HUDEP-2 (cell line): ENCODE results near the gene ERI3.

Experiments
- DNase-seq, 76 experiments: peaks; one replicate each; lab custom pipeline; 2025; ENCODE audit not compliant: unreplicated experiment in 76 of 76; lab: John Stamatoyannopoulos, UW

The ERI3 gene

GRCh38 chr1:44263568-44264450 is 91.2 kb downstream of the ERI3 start:
- peak in 18 of 76 experiments; percentile 6 to 36 (median 16) for DNase-seq

- no peak for DNase-seq
These were observed 92.1 kb downstream of the ERI3 start for GRCh38 chr1:44262816-44263567.

GRCh38 chr1:44262414-44262813 is 92.6 kb downstream of the ERI3 start:
- peak in 1 of 76 experiments; percentile 6 for DNase-seq

- no peak for DNase-seq
These were observed 93.1 kb downstream of the ERI3 start for GRCh38 chr1:44261962-44262361.

GRCh38 chr1:44261171-44261817 is 93.8 kb downstream of the ERI3 start:
- no peak for DNase-seq

- no peak for DNase-seq
These were observed 94.3 kb downstream of the ERI3 start for GRCh38 chr1:44260792-44261170.

- no peak for DNase-seq
These were observed 96.0 kb downstream of the ERI3 start for GRCh38 chr1:44259090-44259489.

GRCh38 chr1:44256762-44257554 is 98.1 kb downstream of the ERI3 start:
- no peak for DNase-seq

GRCh38 chr1:44254392-44254910 is 100.6 kb downstream of the ERI3 start:
- DNase-seq: no peak

- no peak for DNase-seq
These were observed 102.9 kb downstream of the ERI3 start for GRCh38 chr1:44251989-44252671.

- DNase-seq: no peak
These were observed 103.6 kb downstream of the ERI3 start for GRCh38 chr1:44251486-44251885.

- DNase-seq: no peak
These were observed 104.8 kb downstream of the ERI3 start for GRCh38 chr1:44250068-44250781.

- no peak for DNase-seq
These were observed 105.5 kb downstream of the ERI3 start for GRCh38 chr1:44249543-44249942.

- no peak for DNase-seq
These were observed 108.3 kb downstream of the ERI3 start for GRCh38 chr1:44246806-44247205.

- no peak for DNase-seq
These were observed 110.1 kb downstream of the ERI3 start for GRCh38 chr1:44244986-44245385.

GRCh38 chr1:44243782-44244495 is 111.1 kb downstream of the ERI3 start:
- no peak for DNase-seq

GRCh38 chr1:44242746-44243145 is 112.3 kb downstream of the ERI3 start:
- no peak for DNase-seq

GRCh38 chr1:44240802-44241671 is 114.0 kb downstream of the ERI3 start:
- DNase-seq: no peak
